Globus pallidus (tissue), 1 donor: ENCODE data around the gene KLHL8.

Experiments used
- DNase-seq: peaks from one replicate; pipeline ENCODE4 v3.0.0-alpha.2; 2015; ENCODE audit warnings: low spot score

The KLHL8 gene

GRCh38 chr4:87220094-87220822 lies at the start of gene KLHL8:
TSS of gene KLHL8 (minus strand) at chr4:87220618. CDS start at chr4:87195539, 25,079 bp downstream.
- DNase-seq: peak; percentile 87

- peak; percentile 86 for DNase-seq
Measured at GRCh38 chr4:87270144-87270543, 49.7 kb upstream of the KLHL8 start.

GRCh38 chr4:87268411-87268810 lies 48.0 kb upstream of the KLHL8 start:
- no peak for DNase-seq

DNA sequence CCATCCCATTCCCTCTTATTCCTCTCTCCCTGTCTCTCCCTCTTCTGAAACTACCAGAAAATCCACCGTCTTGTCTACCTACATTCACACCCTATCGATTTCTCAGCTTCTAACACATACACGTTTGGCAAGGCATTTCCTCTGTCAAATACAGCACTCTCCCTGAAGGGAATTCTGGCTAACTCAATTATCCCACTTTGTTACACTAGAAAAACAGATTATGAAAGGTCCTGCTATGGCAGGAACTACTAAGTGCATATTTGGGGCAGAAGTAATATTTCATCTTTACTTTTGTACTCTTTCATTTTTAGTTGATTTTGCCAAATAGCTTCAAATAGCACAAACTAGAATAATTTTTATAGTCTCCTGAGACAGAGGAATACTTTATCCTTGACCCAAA lies 46.6 kb upstream of the KLHL8 start:
- no peak for DNase-seq

- DNase-seq: no peak
Measured at GRCh38 chr4:87262886-87263285, 42.5 kb upstream of the KLHL8 start.

- DNase-seq: no peak
Measured at GRCh38 chr4:87260477-87260876, 40.1 kb upstream of the KLHL8 start.

DNA sequence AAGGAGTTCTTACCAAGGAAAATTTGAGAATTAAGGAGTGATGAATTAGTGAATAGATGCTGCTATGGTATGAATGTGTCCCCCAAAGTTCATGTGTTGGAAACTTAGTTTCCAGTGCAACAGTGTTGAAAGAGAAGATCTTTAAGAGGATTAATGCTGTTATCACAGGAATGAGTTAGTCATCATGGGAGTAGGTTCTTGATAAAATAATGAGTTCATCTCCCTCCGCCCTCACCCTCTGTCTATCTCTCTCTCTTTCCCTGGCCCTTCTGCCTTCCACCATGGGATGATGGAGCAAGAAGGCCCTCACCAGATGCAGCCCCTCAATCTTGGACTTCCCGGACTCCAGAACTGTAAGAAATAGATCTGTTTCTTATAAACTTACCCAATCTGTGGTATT lies 38.3 kb upstream of the KLHL8 start:
- no peak for DNase-seq

DNA sequence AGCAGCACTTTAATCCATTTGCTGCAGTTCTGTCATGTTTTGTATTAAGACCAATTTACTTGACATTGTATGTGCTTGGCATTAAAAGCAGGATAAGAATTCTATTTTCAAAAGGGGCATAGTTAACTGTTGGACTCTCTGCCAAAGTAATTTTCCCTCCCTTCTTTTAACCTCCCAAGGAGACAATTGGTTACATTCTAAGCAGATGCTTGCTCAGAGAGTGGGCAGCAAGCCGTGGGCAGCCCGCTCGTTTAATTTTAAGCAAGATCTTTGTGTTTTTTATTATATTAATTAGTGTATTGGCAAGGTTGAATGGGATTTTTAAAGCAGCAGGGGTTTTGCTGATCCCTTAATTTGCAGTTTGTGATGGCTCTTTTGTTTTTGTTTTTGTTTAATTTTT lies 37.1 kb upstream of the KLHL8 start:
- peak; percentile 80 for DNase-seq

GRCh38 chr4:87255755-87256154 lies 35.3 kb upstream of the KLHL8 start:
- no peak for DNase-seq

DNA sequence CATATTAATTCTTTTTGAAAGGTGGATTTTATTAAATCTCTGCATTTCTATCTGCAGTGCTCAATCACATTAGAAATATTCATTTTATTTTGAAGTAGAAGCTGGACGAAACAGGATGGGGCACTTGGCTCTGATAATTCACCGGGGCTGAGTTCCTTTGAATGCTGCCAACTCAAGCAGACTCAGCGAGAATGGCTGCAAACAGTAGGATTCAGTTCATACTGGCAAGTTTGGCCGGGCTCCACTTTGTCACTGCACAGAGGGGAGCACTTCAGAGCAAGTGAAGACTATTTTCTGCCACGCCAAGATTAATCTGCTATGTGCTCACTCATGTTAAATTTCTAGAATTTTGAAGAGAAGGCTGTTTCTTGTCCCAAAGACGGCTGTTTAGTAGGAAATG lies 30.7 kb upstream of the KLHL8 start:
- peak; percentile 92 for DNase-seq

- DNase-seq: no peak
Measured at GRCh38 chr4:87250294-87250693, 29.9 kb upstream of the KLHL8 start.

GRCh38 chr4:87249332-87250019 lies 29.1 kb upstream of the KLHL8 start:
- no peak for DNase-seq

DNA sequence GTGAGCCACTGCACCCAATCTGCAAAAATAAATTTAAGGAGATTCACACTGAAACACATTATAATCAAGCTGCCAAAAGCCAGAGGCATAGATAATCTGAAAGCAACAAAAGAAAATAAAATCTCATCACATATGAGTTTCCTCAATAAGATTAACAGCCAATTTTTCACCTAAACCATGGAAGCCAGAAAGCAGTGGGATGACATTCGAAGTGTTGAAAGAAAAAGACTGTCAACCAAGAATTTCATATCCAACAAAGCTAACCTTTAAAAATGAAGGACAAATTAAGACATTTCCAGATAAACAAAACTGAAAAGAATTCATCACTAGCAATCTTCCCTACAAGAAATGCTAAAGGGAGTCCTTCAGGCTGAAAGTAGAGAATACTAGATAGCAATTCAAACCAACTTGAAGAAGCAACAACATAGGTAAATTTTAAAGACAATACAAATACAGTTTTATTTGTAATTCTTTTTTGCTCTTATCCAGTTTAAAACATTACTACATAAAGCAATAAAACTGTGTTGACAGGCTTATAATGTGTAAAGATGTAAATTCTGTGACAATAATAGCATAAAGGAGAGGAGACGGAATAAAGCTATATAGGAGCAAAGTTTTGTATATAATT lies 23.1 kb upstream of the KLHL8 start:
- no peak for DNase-seq

DNA sequence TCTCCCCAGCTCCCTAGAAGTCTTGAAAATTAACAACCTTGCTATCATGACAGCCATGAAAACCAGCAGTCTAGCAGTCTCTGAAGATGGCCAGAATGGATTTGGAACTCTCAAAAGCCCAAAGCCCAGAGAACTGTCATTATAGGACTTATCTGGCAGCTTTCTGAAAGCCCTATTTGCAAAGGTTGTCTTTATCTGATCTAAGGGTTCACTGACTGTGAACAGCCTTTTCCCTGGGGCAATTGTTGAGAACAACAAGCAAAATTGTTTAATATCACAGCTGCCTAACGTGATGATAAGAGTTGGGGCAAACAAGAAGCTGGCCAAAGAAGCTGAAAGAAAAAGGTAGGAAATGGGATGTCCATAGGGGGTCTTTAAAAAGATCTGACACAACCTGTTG lies 20.9 kb upstream of the KLHL8 start:
- DNase-seq: no peak

GRCh38 chr4:87240341-87240740 lies 19.9 kb upstream of the KLHL8 start:
- no peak for DNase-seq

- DNase-seq: no peak
Measured at GRCh38 chr4:87239821-87240220, 19.4 kb upstream of the KLHL8 start.

DNA sequence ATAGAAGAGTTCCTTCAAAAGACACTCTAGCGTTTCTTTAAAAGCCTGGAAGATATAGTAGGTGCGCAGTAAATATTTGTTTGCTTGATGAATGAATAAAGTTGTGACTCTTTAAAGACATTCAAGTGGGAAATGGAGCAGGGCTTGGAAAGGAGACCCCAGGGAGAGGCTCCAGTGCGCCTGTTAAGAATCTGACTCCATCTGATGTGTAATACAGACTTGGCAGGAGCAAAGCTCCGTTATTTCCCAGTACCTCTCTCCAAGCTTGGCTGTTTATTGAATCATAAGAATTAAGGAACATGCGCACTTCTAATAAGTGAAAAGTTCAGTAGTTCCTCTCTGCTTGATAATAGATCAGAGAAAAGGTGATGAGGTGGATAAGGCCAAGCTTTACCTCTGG lies 18.8 kb upstream of the KLHL8 start:
- no peak for DNase-seq

DNA sequence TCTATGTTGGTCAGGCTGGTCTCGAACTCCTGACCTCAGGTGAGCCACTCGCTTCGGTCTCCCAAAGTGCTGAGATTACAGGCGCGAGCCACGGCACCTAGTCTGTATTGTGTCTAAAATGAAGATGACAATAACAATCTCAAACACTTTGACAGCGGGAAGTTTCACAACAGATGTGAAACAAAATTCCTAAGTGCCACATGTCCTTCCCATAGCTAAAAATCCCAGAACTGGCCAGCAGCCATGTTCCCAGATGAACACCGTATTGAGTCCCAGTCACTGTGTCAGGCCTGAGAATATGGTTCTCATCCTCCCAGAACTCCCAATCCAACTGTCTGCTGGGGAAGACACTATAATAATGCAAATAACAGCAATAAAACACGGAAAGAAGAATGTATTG lies 16.4 kb upstream of the KLHL8 start:
- DNase-seq: no peak

GRCh38 chr4:87235020-87235671 lies 14.7 kb upstream of the KLHL8 start:
- DNase-seq: no peak

- DNase-seq: no peak
Measured at GRCh38 chr4:87232216-87232615, 11.8 kb upstream of the KLHL8 start.

GRCh38 chr4:87230806-87231205 lies 10.4 kb upstream of the KLHL8 start:
- no peak for DNase-seq

GRCh38 chr4:87229979-87230378 lies 9.6 kb upstream of the KLHL8 start:
- DNase-seq: no peak
